ENCODE results near the gene PLCB4. TPM values are rescaled to one million over a fixed set of nuclear protein-coding genes. Genes with fewer than 3 reads are reported as not detected.

PLCB4 gene
- total RNA-seq, 1 experiment from 2014 or later, result 12.6 TPM

DNA sequence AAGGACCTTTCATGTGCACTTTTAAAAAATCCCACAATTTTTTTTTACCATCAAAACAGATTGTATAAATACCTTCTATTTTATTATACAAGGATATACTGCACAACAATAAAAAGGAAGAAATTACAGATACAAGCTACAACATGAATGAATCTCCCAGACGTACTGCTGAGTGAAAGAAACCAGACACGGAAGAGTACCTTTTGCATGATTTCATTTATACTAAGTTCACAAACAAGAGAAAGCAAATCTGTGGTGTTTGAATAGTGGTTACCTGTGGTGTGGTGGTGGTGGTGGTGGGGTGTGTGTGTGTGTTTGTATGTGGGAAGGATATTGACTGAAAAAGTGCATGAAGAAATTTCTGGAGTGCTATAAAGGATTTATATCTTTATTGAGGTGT is 6.8 kb upstream of the PLCB4 start:
- TF ChIP-seq, protein P1, sequence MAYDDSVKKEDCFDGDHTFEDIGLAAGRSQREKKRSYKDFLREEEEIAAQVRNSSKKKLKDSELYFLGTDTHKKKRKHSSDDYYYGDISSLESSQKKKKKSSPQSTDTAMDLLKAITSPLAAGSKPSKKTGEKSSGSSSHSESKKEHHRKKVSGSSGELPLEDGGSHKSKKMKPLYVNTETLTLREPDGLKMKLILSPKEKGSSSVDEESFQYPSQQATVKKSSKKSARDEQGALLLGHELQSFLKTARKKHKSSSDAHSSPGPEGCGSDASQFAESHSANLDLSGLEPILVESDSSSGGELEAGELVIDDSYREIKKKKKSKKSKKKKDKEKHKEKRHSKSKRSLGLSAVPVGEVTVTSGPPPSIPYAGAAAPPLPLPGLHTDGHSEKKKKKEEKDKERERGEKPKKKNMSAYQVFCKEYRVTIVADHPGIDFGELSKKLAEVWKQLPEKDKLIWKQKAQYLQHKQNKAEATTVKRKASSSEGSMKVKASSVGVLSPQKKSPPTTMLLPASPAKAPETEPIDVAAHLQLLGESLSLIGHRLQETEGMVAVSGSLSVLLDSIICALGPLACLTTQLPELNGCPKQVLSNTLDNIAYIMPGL (CRISPR knock-in tag; IDR thresholded peaks at IDR 0.05), result no peak
- TF ChIP-seq SMAD3 (CRISPR knock-in tag; IDR thresholded peaks at IDR 0.05; ENCODE audit: borderline replicate concordance) (no peak), CREB1 (CRISPR knock-in tag; IDR thresholded peaks at IDR 0.05) (no peak), EMX1 (CRISPR knock-in tag; IDR thresholded peaks at IDR 0.05) (no peak), NR2C2 (CRISPR knock-in tag; IDR thresholded peaks at IDR 0.05) (no peak), CREM (CRISPR knock-in tag; IDR thresholded peaks at IDR 0.05) (no peak), JAZF1 (CRISPR knock-in tag; IDR thresholded peaks at IDR 0.05) (no peak), ZNF121 (CRISPR knock-in tag; IDR thresholded peaks at IDR 0.05) (no peak)
- TF ChIP-seq, protein P2, sequence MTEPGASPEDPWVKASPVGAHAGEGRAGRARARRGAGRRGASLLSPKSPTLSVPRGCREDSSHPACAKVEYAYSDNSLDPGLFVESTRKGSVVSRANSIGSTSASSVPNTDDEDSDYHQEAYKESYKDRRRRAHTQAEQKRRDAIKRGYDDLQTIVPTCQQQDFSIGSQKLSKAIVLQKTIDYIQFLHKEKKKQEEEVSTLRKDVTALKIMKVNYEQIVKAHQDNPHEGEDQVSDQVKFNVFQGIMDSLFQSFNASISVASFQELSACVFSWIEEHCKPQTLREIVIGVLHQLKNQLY (CRISPR knock-in tag; IDR thresholded peaks at IDR 0.05), result no peak
- TF ChIP-seq, protein P3, sequence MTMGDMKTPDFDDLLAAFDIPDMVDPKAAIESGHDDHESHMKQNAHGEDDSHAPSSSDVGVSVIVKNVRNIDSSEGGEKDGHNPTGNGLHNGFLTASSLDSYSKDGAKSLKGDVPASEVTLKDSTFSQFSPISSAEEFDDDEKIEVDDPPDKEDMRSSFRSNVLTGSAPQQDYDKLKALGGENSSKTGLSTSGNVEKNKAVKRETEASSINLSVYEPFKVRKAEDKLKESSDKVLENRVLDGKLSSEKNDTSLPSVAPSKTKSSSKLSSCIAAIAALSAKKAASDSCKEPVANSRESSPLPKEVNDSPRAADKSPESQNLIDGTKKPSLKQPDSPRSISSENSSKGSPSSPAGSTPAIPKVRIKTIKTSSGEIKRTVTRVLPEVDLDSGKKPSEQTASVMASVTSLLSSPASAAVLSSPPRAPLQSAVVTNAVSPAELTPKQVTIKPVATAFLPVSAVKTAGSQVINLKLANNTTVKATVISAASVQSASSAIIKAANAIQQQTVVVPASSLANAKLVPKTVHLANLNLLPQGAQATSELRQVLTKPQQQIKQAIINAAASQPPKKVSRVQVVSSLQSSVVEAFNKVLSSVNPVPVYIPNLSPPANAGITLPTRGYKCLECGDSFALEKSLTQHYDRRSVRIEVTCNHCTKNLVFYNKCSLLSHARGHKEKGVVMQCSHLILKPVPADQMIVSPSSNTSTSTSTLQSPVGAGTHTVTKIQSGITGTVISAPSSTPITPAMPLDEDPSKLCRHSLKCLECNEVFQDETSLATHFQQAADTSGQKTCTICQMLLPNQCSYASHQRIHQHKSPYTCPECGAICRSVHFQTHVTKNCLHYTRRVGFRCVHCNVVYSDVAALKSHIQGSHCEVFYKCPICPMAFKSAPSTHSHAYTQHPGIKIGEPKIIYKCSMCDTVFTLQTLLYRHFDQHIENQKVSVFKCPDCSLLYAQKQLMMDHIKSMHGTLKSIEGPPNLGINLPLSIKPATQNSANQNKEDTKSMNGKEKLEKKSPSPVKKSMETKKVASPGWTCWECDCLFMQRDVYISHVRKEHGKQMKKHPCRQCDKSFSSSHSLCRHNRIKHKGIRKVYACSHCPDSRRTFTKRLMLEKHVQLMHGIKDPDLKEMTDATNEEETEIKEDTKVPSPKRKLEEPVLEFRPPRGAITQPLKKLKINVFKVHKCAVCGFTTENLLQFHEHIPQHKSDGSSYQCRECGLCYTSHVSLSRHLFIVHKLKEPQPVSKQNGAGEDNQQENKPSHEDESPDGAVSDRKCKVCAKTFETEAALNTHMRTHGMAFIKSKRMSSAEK (CRISPR knock-in tag; IDR thresholded peaks at IDR 0.05; ENCODE audit: borderline replicate concordance), result no peak
- H3K4me1 Mint-ChIP-seq, result no peaks in the 10 kb centered on the region; the same call in 1 of the 2 replicates
- no peaks in the 10 kb centered on the region for H3K27me3 Mint-ChIP-seq (ENCODE audit: low read depth)
- ChIA-PET POLR2A (no interaction called here), CTCF (no interaction called here)
- peaks cover 3% of the 10 kb centered on the region; the same call in 1 of the 2 replicates for H3K9me3 Mint-ChIP-seq
- DNase-seq (ENCODE audit: low spot score) (no peak), ATAC-seq (no peak)
- no peaks in the 10 kb centered on the region for H3K36me3 Mint-ChIP-seq
- H3K27ac Mint-ChIP-seq, result no peak overlapping the region
- no peak overlapping the region for H3K4me3 Mint-ChIP-seq

DNA sequence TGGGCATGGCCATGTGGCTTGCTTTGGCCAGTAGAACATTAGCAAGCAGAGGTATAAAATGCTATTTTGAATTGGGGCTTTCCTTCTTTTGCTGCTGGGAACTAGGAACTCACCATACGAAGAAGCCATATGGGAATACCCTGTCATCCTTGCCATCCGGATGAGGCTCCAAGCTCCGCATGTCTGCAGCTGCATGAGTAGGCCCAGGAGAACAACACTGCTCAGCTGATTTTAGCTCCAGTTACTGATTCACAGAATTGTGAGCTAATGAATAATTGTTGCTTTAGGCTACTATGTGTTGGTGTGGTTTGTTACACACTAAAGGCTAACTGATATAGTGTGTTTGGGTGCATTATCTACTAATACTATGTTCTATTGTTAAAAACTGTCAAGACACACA is 2.7 kb upstream of the PLCB4 start:
- no peak for ATAC-seq
- no peak for DNase-seq (ENCODE audit: low spot score)
- H3K27ac Mint-ChIP-seq, result no peak overlapping the region
- POLR2A ChIA-PET, result no interaction called here
- CTCF ChIA-PET, result interaction anchor here (1.5 kb wide), 1 partner anchor 213 kb away, joined by 4 read pairs; no protein-coding TSS in a partner anchor
- no peaks in the 10 kb centered on the region for H3K27me3 Mint-ChIP-seq (ENCODE audit: low read depth)
- TF ChIP-seq FOXJ3 (CRISPR knock-in tag; IDR thresholded peaks at IDR 0.05; ENCODE audit: borderline replicate concordance), result no peak
- TF ChIP-seq, protein P4, sequence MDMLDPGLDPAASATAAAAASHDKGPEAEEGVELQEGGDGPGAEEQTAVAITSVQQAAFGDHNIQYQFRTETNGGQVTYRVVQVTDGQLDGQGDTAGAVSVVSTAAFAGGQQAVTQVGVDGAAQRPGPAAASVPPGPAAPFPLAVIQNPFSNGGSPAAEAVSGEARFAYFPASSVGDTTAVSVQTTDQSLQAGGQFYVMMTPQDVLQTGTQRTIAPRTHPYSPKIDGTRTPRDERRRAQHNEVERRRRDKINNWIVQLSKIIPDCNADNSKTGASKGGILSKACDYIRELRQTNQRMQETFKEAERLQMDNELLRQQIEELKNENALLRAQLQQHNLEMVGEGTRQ (CRISPR knock-in tag; IDR thresholded peaks at IDR 0.05), result no peak
- no peak for TF ChIP-seq PRRX2 (CRISPR knock-in tag; IDR thresholded peaks at IDR 0.05)
- no peak for TF ChIP-seq OVOL2 (CRISPR knock-in tag; IDR thresholded peaks at IDR 0.05; ENCODE audit: borderline replicate concordance)
- TF ChIP-seq ZNF138 (CRISPR knock-in tag; conservative IDR thresholded peaks at IDR 0.05), result no peak
- TF ChIP-seq TP53 (CRISPR knock-in tag; IDR thresholded peaks at IDR 0.05), result no peak
- no peak for TF ChIP-seq NR3C1 (CRISPR knock-in tag; conservative IDR thresholded peaks at IDR 0.05; ENCODE audit: low read depth)
- TF ChIP-seq CREM (CRISPR knock-in tag; IDR thresholded peaks at IDR 0.05), result no peak
- TF ChIP-seq FOXP1 (CRISPR knock-in tag; IDR thresholded peaks at IDR 0.05; ENCODE audit: borderline replicate concordance), result no peak
- TF ChIP-seq, protein P5, sequence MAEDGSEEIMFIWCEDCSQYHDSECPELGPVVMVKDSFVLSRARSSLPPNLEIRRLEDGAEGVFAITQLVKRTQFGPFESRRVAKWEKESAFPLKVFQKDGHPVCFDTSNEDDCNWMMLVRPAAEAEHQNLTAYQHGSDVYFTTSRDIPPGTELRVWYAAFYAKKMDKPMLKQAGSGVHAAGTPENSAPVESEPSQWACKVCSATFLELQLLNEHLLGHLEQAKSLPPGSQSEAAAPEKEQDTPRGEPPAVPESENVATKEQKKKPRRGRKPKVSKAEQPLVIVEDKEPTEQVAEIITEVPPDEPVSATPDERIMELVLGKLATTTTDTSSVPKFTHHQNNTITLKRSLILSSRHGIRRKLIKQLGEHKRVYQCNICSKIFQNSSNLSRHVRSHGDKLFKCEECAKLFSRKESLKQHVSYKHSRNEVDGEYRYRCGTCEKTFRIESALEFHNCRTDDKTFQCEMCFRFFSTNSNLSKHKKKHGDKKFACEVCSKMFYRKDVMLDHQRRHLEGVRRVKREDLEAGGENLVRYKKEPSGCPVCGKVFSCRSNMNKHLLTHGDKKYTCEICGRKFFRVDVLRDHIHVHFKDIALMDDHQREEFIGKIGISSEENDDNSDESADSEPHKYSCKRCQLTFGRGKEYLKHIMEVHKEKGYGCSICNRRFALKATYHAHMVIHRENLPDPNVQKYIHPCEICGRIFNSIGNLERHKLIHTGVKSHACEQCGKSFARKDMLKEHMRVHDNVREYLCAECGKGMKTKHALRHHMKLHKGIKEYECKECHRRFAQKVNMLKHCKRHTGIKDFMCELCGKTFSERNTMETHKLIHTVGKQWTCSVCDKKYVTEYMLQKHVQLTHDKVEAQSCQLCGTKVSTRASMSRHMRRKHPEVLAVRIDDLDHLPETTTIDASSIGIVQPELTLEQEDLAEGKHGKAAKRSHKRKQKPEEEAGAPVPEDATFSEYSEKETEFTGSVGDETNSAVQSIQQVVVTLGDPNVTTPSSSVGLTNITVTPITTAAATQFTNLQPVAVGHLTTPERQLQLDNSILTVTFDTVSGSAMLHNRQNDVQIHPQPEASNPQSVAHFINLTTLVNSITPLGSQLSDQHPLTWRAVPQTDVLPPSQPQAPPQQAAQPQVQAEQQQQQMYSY (CRISPR knock-in tag; IDR thresholded peaks at IDR 0.05), result no peak
- no peak for TF ChIP-seq ZNF423 (CRISPR knock-in tag; IDR thresholded peaks at IDR 0.05)
- TF ChIP-seq KAT7 (CRISPR knock-in tag; IDR thresholded peaks at IDR 0.05; ENCODE audit: borderline replicate concordance), result no peak
- peaks cover 24% of the 10 kb centered on the region for H3K4me1 Mint-ChIP-seq
- H3K4me3 Mint-ChIP-seq, result no peak overlapping the region
- H3K9me3 Mint-ChIP-seq, result peaks cover 3% of the 10 kb centered on the region; the same call in 1 of the 2 replicates
- H3K36me3 Mint-ChIP-seq, result no peaks in the 10 kb centered on the region

Data from WTC11 (cell line).